Muscle layer of duodenum (tissue), 2 donors: ENCODE measurements around the gene C19orf73.

Source experiments
- H3K27ac ChIP-seq: one replicate; pipeline ENCODE4 v1.7.0; 2013; ENCODE audit warnings: mild to moderate bottlenecking, low read length
- H3K27me3 ChIP-seq: one replicate; pipeline ENCODE4 v1.7.0; 2013; ENCODE audit warnings: low read depth, mild to moderate bottlenecking, control low read depth, low read length
- H3K36me3 ChIP-seq, 2 donors: one replicate each; pipeline ENCODE4 v1.7.0; 2013; ENCODE audit warnings: low read length in 2 of 2, control low read depth in 1 of 2, mild to moderate bottlenecking in 1 of 2; ENCODE audit not compliant: insufficient read depth in 2 of 2, control insufficient read depth in 1 of 2
- H3K4me1 ChIP-seq, 2 donors: one replicate each; pipeline ENCODE4 v1.7.0; 2013; ENCODE audit warnings: low read length in 2 of 2, mild to moderate bottlenecking in 2 of 2, control low read depth in 1 of 2, moderate library complexity in 1 of 2; ENCODE audit not compliant: insufficient read depth in 2 of 2, control insufficient read depth in 1 of 2
- H3K4me3 ChIP-seq, 2 donors: one replicate each; pipeline ENCODE4 v1.7.0; 2013; ENCODE audit warnings: low read length in 2 of 2, low read depth in 1 of 2, mild to moderate bottlenecking in 1 of 2
- H3K9me3 ChIP-seq, 2 donors: one replicate each; pipeline ENCODE4 v1.7.0; 2013; ENCODE audit warnings: low read length in 2 of 2, control low read depth in 1 of 2, mild to moderate bottlenecking in 1 of 2; ENCODE audit not compliant: control insufficient read depth in 1 of 2
- donor health status: healthy.

C19orf73 gene

GRCh38 chr19:49070416-49070815 is 48.5 kb downstream of the C19orf73 start:
- Histone ChIP-seq H3K4me1 (peaks cover 0 to under 1% of the 10 kb centered on the region in 2 donors), H3K27ac (no peak overlapping the region), H3K9me3 (no peaks in the 10 kb centered on the region), H3K4me3 (no peak overlapping the region), H3K27me3 (peaks cover 18% of the 10 kb centered on the region), H3K36me3 (no peaks in the 10 kb centered on the region)

GRCh38 chr19:49069026-49069425 is 49.9 kb downstream of the C19orf73 start:
- H3K27me3 ChIP-seq: peaks cover 23% of the 10 kb centered on the region
- peaks cover 0 to 12% of the 10 kb centered on the region in 2 donors for H3K4me1 ChIP-seq
- no peak overlapping the region for H3K27ac ChIP-seq
- no peaks in the 10 kb centered on the region for H3K36me3 ChIP-seq
- no peaks in the 10 kb centered on the region for H3K9me3 ChIP-seq
- no peak overlapping the region for H3K4me3 ChIP-seq
